HPDE6-E6E7 (cell line): ENCODE data around the gene CENPX.
"Not testable (repeated sequence)": the region's sequence is repeated elsewhere in the genome, so short reads cannot be mapped to it uniquely, and the experiment has no call there.

Experiments used
- DNase-seq: peaks from one replicate; pipeline ENCODE4 v3.0.0; 2011; ENCODE audit warnings: missing footprints; ENCODE audit errors: extremely low spot score

Gene CENPX

DNA sequence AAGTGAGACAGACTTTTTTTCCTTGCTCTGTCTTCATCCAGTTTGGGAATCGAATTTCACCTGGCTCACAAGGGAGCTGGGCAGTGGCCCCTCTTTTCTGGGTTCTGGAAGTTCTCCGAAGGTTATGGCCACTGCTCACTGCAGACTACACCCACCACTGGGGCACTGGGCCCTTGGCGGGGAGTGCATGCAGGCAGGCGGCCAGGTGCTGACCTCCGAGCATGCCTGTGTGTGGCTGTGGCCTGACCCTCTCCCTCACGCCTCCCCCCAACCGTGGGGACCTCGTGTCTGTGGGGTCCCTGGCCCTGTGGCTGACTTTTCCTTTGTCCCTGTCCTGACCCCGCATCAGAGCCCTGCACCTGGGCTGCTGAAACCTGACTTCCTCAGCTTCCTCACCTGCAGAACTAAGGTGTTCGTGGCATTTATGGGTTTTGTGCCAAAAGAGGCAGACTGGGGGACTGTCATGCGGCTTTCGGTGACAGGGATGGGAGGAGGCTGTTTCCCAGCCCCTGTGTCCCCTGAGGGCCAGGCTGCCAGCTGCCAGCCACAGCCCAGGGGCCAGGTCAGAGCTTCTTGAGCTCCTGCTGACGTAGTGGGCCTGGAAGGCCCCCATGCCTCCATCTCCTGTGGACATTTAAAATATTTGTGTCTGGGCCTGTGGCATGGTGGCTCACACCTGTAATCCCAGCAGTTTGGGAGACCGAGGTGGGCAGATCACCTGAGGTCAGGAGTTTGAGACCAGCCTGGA is 23.8 kb downstream of the CENPX start:
- no peak for DNase-seq

DNA sequence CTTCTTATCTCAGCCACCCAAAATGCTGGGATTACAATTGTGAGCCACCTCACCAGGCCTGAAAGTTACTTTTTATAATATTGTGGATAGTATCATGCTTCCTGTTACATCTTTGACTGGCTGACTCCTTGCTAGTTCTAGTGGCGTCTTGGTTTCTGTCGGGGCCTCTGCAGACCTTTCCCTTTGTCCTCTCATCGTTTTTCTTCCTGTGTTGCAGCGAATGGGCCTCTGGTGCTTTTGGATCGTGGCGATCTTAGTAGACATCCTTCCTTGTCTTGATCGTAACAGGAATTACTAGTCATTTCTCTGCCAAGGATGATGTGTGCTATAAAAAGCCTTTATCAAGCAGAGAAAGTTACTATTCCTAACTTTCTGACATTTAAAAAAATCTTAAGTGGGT is 24.5 kb downstream of the CENPX start:
- no peak for DNase-seq

DNA sequence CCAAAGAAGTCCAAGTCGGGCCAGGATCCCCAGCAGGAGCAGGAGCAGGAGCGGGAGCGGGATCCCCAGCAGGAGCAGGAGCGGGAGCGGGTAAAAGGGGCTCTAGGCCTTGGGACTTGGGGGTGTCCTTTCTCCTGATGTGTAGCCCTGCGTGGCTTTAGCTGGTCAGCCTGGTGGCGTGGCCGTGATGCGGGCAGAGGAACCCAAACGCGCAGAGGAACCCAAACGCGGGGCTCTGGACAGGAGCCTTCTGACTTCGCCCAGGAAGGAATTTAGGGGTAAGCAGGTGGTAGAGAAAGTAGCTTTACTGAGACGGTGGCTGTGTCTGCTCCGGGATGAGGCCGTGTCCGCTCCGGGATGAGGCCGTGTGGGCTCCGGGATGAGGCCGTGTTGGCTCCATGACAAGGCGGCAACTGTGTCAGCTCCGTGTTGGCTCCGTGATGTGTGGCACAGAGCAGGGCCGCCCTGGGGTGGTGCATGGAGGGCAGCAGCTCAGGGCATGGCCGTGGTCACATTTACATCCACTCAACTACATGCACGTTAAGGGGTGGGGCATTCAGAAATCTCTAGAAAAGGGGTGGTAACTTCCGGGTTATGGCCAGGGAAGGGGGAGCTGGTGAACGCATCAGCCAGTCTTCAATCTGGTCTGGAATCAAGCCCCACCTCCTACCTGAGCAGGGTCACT is 25.8 kb downstream of the CENPX start:
- no peak for DNase-seq

DNA sequence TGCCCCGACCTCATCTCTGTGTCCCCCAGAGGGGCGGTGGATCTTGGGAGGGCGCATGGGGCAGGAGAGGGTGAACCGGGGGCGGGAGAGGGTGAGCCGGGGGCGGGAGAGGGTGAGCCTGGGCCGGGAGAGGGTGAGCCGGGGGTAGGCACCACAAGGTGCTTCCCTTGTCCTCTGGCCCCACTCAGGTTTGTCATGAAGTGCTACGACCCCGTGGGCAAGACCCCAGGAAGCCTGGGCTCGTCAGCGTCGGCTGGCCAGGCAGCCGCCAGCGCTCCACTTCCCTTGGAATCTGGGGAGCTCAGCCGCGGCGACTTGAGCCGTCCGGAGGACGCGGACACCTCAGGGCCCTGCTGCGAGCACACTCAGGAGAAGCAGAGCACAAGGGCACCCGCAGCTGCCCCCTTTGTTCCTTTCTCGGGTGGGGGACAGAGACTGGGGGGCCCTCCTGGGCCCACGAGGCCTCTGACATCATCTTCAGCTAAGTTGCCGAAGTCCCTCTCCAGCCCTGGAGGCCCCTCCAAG is 26.4 kb downstream of the CENPX start:
- no peak for DNase-seq

DNA sequence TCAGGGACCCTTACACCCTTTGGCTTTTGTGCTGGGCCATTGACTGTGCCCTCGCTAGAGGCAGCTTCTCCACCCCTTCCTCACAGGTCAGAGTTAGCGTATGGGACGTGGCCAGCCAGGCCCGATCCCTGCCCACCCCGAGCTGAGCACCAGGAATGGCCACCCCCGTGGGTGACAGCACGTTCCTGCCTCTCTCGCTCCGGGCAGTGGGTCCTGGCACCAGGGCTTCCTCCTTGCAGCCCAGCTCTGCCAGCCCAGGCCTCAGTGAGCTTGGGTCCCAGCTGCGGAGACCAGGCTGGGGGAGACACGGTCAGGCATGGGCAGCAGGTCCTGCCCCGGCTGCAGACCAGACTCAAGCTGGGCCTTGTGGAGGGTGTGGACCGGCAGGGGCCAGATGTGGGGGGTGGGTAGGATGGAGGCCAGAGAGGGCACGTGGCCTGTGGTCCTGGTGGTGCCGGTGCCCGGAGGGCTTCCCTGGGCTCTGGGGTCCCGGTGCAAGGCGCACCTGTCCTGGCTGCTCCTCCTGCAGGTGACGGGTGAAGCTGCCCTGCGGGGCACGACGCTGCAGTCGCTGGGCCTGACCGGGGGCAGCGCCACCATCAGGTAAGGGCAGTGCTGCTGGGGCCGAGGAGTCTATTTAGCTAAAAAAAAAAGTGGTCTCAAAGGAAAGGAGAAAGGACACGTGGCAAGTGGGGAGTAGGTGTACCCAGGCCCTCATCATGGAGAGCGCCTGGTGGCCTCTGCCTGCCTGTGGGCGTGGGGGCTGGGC is 27.0 kb downstream of the CENPX start:
- DNase-seq: no peak

DNA sequence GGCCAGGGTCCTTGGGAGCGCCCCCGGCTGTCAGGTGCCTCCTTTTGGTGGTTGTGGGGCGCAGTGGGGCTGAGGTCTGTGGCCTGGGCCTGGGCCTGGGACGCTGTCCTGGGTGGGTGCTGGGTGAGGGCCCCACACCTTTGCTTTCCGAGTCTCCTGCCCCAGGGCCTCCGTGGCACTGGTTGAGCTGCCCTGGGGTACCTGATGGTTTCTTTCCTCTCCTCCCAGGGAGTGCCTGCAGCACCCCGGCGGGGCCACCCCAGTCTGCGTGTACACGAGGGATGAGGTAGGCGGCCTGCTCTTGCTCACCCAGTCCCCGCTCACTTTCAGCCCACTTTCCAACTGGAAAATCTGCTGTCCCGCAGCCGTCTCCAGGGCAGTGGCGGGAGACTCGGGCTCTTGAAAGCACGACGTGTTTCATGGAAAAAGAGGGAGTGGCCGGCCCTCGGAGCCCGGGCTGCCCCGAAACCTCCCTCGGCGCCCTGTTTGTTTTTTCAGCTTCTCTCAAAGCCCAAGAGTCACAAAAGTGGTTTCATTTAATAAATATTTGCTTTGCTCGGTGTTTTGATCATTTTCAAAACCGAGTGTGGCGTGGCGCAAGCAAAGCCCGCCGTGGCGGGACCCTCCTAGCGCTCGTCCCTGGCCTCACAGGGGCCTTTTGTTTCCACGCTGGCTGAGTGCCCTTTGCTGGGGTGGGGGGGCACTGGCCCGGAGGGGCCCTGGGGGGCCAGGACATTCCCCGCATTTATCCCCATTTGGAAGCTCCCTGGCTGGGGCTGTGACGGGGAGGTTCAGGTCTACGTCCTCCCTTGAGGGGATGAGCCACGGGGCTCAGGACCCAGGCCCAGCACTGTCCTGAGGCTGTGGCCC is 27.9 kb downstream of the CENPX start:
- DNase-seq: no peak

DNA sequence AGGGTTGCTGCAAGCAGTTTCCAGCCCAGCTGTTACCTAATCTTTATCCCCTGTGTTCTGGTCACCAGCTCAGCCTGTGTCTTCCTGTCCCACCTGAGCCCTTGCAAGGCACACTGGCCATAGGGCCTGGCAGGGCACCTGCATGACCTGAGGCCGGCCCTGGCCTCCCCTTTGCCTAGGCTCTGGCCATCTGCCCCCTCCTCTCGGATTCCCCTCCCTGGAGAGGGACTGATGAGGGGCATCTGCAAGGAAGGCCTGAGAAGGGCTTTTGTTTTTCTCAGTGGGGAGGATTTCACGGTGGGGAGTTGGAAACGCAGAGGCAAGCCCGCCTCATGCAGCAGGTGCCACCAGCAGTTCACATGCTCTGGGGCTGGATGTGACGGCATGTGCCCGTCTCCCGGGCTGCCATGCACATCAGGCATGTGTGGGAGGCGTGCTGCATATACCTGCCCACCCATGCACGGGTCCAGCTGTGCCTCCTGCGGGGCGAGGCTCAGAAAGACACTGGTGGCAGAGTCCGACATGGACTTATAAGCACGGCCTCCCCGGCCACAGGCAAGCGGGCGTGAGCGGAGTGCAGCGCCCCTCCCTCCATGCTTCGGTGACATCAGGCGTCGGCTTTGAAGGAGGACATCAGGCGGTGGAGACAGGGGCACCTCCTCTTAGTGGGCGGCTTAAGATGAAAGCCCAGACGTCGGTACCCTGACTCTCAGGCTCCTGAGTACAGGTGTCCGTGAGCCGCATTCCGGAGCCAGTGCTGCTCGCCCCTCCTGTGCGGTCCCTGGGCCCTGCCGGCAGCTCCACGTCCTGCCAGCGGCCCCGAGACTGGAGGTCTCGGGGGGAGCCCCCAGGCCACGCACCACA is 28.7 kb downstream of the CENPX start:
- no peak for DNase-seq

DNA sequence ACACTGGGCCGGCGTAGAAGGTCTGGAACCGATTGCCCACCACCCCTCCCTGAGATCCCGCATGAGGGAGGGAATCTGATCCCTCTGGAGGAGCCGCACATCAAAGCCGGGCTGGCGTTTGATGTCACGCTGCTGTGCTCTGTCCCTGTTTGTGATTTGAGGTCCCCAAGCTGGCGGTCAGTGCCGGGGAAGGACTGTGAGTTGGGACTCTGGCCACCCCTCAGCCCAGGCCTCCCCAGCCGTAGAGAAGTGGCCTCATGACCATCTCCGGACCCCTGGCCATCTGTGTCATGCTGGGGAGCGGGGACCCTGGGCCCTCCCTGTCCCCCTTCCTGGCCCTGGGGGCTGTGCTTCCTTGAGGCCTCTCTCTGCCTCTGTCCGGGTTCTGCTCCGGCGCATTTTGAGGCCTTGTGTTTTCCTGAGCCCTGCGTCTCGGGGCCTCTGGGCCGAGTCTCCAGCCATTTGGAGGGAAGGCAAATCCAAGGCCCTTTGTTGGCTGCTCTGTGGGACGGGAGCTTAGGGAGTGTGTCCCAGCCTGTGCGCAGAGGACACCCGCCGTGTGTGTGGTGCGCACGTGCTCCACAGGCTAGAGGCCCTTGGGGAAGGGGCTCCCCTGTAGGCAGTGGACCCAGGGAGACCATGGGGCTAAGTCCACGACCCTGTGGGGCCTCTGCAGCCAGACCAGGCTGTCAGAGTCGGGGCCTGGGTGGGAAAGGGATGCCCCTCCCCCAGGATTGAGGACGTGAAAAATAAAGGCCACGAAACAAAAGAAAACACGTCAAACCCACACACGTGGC is 30.2 kb downstream of the CENPX start:
- no peak for DNase-seq

DNA sequence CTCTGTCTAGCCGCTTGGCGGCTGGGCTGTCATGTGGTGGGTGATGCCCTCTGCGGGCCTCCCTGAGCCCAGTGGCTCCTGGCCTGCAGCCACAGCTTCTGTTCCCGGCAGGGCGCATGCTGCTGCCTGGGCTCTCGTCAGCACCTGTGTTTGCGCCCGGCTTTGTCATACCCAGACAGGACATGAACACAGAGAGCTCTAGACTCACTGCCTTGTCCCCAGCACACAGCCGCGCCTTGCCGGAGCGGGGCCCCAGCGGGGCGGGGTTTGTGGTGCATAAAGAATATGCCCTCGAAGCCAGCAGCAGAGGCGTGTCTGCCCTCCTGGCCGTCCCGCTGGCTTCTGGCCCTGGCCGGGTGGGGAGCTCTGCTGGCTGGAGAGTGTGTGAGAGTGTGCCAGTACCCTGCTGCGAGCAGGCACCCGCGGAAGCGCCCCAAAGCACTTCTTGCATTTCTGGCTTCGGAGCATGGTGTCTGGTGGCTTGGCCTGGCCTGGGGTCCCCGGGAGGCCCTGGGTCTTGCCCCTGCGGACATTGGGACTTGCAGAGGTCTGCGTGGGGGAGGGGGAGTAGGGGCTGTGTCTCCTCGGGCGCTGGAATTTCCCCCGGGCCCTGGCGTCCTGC is 30.9 kb downstream of the CENPX start:
- peak; percentile 80 for DNase-seq

DNA sequence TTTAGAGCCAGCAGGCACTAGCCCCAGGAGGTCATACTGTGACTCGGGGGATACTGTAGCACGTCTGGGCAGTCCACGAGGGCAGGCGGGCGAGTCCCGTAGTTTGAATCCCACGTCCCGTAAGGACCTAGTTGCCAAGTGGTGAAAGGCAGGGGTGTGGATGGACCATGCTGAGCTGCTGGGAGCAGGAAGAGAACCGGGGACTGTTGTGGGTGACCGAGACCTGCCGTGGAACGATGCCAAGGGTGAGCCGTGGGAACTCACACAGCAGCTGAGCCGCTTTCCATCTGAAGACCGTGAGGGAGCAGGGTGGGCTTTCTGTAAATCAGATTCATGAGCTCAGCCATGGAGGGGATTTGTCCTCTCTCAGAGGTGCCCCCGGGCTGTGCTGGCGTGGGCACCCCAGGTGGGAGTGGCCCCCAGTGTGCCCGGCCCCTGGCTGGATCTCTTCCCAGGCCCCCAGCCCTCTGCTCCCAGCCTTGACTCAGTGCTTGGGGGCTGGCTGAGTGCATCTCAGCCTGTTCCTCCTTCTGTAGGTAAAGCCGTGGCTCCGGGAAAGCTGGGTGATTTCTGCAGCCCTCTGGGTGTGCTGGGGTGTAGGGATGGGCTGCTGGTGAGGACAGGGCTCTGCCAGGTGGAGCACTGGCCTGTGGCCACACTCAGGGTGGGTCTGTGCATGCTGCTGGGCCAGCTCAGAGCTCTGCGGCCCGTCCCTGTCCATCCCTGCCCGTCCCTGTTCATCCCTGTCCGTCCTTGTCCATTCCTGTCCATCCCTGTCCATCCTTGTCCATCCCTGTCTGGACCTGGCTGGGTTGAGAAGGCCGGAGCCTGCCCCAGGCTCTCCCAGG is 31.6 kb downstream of the CENPX start:
- peak; percentile 56 for DNase-seq

DNA sequence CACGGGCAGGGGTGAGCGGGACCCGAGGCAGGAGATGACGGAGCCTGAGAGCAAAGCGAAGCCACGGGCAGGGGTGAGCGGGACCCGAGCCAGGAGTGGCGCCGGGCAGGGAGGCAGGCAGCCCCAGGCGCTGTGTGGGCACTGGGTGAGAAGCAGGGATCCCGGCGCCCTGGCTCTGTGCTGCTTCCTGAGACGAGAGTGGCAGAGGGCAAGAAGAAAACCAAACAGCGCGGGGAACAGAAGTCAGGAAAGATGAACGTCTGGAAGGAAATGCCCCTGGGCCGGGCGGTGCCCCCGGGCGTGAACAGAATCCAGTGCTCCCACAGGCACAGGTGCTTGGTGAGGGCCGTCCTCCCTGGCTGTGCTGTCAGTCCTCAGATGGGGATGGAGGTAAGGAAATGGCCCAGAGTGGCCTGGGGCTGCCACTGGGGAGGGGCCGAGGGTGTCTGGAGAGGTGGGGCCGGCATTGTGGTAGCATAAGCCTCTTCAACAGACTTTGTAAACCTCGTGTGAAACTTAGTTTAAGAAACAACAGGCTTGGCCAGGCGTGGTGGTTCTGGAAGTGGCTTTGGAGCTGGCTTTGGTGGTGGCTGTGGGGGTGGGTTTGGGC is 35.4 kb downstream of the CENPX start:
- no peak for DNase-seq

DNA sequence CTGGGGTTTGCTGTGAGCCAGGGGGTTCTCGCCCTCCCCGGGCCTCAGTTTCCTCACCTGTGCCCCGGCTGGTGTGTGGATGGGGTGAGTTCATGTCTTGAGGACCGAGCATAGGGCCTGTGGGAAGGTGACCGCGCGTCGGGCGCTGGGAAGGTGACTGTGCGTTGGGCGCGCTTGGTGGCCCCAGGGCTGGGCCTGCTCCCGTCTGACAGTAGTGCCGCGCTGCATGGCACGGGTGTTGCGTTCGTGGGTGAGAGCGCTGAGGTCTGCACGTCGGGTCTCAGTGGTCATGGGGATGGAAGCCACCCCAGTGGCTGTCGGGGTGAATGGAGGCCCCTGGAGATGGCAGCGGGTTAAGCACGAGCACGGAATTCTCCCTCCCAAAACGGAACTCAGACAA is 36.1 kb downstream of the CENPX start:
- DNase-seq: no peak

DNA sequence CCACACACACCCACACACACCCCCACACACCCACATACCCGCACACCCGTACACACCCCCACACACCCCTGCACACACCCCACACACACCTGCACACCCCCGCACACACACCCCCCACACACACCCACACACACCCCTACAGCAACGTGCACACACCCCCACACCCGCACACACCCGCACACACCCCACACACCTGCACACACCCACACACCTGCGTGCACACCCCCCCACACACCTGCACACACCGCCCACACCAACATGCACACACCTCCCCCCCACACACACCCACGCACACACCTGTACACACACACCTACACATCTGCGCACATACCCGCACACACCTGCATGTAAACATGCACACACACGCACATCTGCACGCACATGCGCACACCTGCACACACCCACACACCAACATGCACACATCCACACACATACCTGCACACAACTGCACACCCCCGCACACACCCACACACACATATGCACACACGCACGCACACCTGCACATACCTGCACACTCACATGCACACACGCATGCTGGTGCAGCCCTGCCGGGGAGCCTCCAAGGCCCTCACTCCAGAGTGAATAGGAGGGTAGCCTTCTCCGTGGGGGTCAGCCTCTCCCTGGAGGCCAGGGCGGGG is 37.8 kb downstream of the CENPX start:
- no peak for DNase-seq

DNA sequence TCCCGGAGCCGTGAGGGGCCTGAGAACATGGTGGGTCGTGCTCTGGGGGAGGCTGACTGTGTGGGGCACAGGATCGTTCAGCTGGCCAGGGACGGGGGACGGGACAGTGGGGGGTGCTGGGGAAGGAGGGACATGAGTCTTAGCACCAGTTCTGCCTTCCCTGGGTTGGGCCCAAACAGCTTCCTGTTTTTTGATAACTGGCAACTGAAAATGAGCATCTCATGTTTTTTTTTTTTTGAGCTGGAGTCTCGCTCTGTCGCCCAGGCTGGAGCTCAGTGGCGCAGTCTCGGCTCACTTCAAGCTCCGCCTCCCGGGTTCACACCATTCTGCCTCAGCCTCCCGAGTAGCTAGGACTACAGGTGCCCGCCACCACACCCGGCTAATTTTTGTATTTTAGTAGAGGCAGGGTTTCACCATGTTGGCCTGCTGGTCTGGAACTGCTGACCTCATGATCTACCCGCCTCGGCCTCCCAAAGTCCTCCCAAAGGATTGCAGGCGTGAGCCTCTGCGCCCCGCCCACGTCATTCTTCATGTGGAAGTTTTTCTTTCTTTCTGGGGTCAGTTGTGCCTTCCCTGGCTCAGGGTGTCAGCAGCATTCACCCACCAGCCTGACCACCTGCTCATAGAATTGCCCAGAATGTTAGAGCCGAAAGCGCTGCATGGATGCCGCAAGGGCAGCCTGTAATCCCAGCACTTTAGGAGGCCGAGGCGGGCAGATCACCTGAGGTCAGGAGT is 38.9 kb downstream of the CENPX start:
- DNase-seq: no peak

DNA sequence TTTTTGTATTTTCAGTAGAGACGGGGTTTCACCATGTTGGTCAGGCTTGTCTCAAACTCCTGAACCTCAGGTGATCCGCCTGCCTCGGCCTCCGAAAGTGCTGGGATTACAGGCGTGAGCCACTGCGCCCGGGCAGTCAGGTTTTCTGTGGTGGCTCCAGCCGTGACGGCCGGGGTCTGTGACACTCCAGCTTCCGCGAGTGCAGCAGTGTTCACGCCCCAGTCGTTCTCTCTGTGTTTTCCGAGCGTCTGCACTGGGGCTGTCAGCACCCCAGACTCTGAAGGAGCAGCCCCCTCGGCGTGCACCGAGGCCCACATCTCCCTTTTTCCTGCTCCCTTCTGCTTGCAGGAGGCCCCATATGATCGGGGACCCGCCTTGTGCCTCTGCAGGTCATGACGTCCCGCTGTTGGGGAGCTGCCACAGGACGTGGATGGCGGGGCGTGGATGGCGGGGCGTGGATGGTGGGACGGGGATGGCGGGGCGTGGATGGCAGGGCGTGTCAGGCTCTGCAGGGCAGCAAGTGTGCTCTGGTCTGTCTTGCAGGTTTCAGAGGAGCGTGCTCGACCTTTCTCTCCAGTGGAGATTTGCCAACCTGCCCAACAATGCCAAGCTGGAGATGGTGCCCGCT is 39.6 kb downstream of the CENPX start:
- DNase-seq: no peak

DNA sequence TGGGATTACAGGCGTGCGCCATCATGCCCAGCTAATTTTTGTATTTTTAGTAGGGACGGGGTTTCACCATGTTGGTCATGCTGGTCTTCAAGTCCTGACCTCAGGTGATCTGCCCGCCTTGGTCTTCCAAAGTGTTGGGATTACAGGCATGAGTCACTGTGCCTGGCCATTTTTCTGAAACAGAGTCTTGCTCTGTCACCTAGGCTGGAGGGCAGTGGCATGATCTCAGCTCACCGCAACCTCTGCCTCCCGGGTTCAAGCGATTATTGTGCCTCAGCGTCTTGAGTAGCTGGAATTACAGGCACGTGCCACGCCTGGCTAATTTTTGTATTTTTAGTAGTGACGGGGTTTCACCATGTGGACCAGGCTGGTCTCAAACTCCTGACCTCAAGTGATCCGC is 41.2 kb downstream of the CENPX start:
- not testable (repeated sequence) for DNase-seq
